ENCODE measurements around the gene CCNB1IP1.
A peak's percentile ranks its signal among the peaks of the same experiment; 100 is the strongest.
"Not testable (repeated sequence)": the region's sequence is repeated elsewhere in the genome, so short reads cannot be mapped to it uniquely, and the experiment has no call there.

CCNB1IP1 gene

GRCh38 chr14:20332788-20333493, at the start of gene CCNB1IP1:
Gene CCNB1IP1 (minus strand): TSS chr14:20333279. CDS start chr14:20316523, 16,756 bp downstream.
- peak within 1 kb of the TSS; percentile 98 for H3K4me3 ChIP-seq (ENCODE audit: low read depth, low read length)

- H3K4me3 ChIP-seq (ENCODE audit: low read depth, low read length) = no peak overlapping the region
Observed at GRCh38 chr14:20382526-20382925, 49.4 kb upstream of the CCNB1IP1 start.

GRCh38 chr14:20381341-20381740, 48.3 kb upstream of the CCNB1IP1 start:
- H3K4me3 ChIP-seq (ENCODE audit: low read depth, low read length) = no peak overlapping the region

- no peak overlapping the region for H3K4me3 ChIP-seq (ENCODE audit: low read depth, low read length)
Observed at GRCh38 chr14:20380681-20381080, 47.6 kb upstream of the CCNB1IP1 start.

- no peak overlapping the region for H3K4me3 ChIP-seq (ENCODE audit: low read depth, low read length)
Observed at GRCh38 chr14:20379743-20380142, 46.7 kb upstream of the CCNB1IP1 start.

GRCh38 chr14:20377171-20377570, 44.1 kb upstream of the CCNB1IP1 start:
- no peak overlapping the region for H3K4me3 ChIP-seq (ENCODE audit: low read depth, low read length)

GRCh38 chr14:20376071-20376588, 43.1 kb upstream of the CCNB1IP1 start:
- H3K4me3 ChIP-seq (ENCODE audit: low read depth, low read length) = no peak overlapping the region

- no peak overlapping the region for H3K4me3 ChIP-seq (ENCODE audit: low read depth, low read length)
Observed at GRCh38 chr14:20375471-20375870, 42.4 kb upstream of the CCNB1IP1 start.

GRCh38 chr14:20372796-20373195, 39.7 kb upstream of the CCNB1IP1 start:
- no peak overlapping the region for H3K4me3 ChIP-seq (ENCODE audit: low read depth, low read length)

GRCh38 chr14:20365928-20366327, 32.8 kb upstream of the CCNB1IP1 start:
- H3K4me3 ChIP-seq (ENCODE audit: low read depth, low read length) = no peak overlapping the region

- not testable (repeated sequence) for H3K4me3 ChIP-seq (ENCODE audit: low read depth, low read length)
Observed at GRCh38 chr14:20358474-20358873, 25.4 kb upstream of the CCNB1IP1 start.

- no peak overlapping the region for H3K4me3 ChIP-seq (ENCODE audit: low read depth, low read length)
Observed at GRCh38 chr14:20356422-20356821, 23.3 kb upstream of the CCNB1IP1 start.

GRCh38 chr14:20350860-20351259, 17.8 kb upstream of the CCNB1IP1 start:
- no peak overlapping the region for H3K4me3 ChIP-seq (ENCODE audit: low read depth, low read length)

- no peak overlapping the region for H3K4me3 ChIP-seq (ENCODE audit: low read depth, low read length)
Observed at GRCh38 chr14:20350282-20350681, 17.2 kb upstream of the CCNB1IP1 start.

- H3K4me3 ChIP-seq (ENCODE audit: low read depth, low read length) = no peak overlapping the region
Observed at GRCh38 chr14:20347747-20348146, 14.7 kb upstream of the CCNB1IP1 start.

GRCh38 chr14:20346713-20347112, 13.6 kb upstream of the CCNB1IP1 start:
- H3K4me3 ChIP-seq (ENCODE audit: low read depth, low read length) = no peak overlapping the region

- H3K4me3 ChIP-seq (ENCODE audit: low read depth, low read length) = no peak overlapping the region
Observed at GRCh38 chr14:20345366-20345765, 12.3 kb upstream of the CCNB1IP1 start.

GRCh38 chr14:20343862-20344220, 10.8 kb upstream of the CCNB1IP1 start:
- H3K4me3 ChIP-seq (ENCODE audit: low read depth, low read length) = peak overlapping the region; percentile 81

- H3K4me3 ChIP-seq (ENCODE audit: low read depth, low read length) = peak within 1 kb of the TSS; percentile 86
Observed at GRCh38 chr14:20343092-20343861, 10.2 kb upstream of the CCNB1IP1 start, which contains the start of gene PARP2. Gene PARP2 (plus strand): TSS chr14:20343635. CDS start chr14:20343642, 7 bp downstream.

- peak overlapping the region; percentile 86 for H3K4me3 ChIP-seq (ENCODE audit: low read depth, low read length)
Observed at GRCh38 chr14:20341646-20342045, 8.6 kb upstream of the CCNB1IP1 start.

- H3K4me3 ChIP-seq (ENCODE audit: low read depth, low read length) = not testable (repeated sequence)
Observed at GRCh38 chr14:20341032-20341431, 8.0 kb upstream of the CCNB1IP1 start.

- H3K4me3 ChIP-seq (ENCODE audit: low read depth, low read length) = no peak overlapping the region
Observed at GRCh38 chr14:20334017-20334416, 938 bp upstream of the CCNB1IP1 start.
